T-helper 17 cell (primary cell): ENCODE measurements around the gene GSTT2. TPM values are rescaled to one million over a fixed set of nuclear protein-coding genes. Genes with fewer than 3 reads are reported as not detected.
A peak's percentile ranks its signal among the peaks of the same experiment; 100 is the strongest.
"Not testable (repeated sequence)": the region's sequence is repeated elsewhere in the genome, so short reads cannot be mapped to it uniquely, and the experiment has no call there.

Source experiments
- ATAC-seq: fragments of 150-1000 bp; cut with Tn5 transposase; 2 replicates; pipeline ENCODE4 v1.10.0; 2021; ENCODE audit warnings: mild to moderate bottlenecking, moderate library complexity
- DNase-seq, 3 donors: peaks; one replicate each; pipeline versions ENCODE4 v3.0.0 to v3.0.0-alpha.2; 2020 to 2021
- H3K9me3 ChIP-seq: one replicate; pipeline ENCODE4 v1.7.0; 2013; ENCODE audit warnings: low read length, mild to moderate bottlenecking; ENCODE audit not compliant: control insufficient read depth, poor library complexity, severe bottlenecking
- H3K27ac Mint-ChIP-seq: one replicate; pipeline ENCODE4 v1.8.0; 2022; ENCODE audit warnings: mild to moderate bottlenecking, moderate library complexity, mixed read lengths
- H3K27me3 Mint-ChIP-seq: one replicate; pipeline ENCODE4 v1.8.0; 2022; ENCODE audit warnings: mixed read lengths
- H3K36me3 Mint-ChIP-seq: one replicate; pipeline ENCODE4 v1.8.0; 2022; ENCODE audit warnings: low read depth, mixed read lengths
- H3K4me1 Mint-ChIP-seq: one replicate; pipeline ENCODE4 v1.8.0; 2022; ENCODE audit warnings: mild to moderate bottlenecking, mixed read lengths
- H3K4me3 Mint-ChIP-seq: one replicate; pipeline ENCODE4 v1.8.0; 2022; ENCODE audit warnings: mild to moderate bottlenecking, moderate library complexity, mixed read lengths
- total RNA-seq, 4 donors: library from RNA in 2 of 4; stranded (reverse) in 2 of 4; gene quantifications; one replicate each; pipeline ENCODE4 v1.2.3 and lab custom pipeline; 2022 to 2026

Gene GSTT2
- not detected for total RNA-seq
- total RNA-seq (lab: John Stamatoyannopoulos, UW), result 0 reads per million in 2 donors

GRCh38 chr22:23979557-23980240 is at the start of gene GSTT2:
GSTT2 (plus strand) TSS chr22:23980134.
- not testable (repeated sequence) for H3K27ac Mint-ChIP-seq, ATAC-seq, H3K27me3 Mint-ChIP-seq, H3K9me3 ChIP-seq, H3K4me3 Mint-ChIP-seq, H3K4me1 Mint-ChIP-seq, H3K36me3 Mint-ChIP-seq, DNase-seq

DNA sequence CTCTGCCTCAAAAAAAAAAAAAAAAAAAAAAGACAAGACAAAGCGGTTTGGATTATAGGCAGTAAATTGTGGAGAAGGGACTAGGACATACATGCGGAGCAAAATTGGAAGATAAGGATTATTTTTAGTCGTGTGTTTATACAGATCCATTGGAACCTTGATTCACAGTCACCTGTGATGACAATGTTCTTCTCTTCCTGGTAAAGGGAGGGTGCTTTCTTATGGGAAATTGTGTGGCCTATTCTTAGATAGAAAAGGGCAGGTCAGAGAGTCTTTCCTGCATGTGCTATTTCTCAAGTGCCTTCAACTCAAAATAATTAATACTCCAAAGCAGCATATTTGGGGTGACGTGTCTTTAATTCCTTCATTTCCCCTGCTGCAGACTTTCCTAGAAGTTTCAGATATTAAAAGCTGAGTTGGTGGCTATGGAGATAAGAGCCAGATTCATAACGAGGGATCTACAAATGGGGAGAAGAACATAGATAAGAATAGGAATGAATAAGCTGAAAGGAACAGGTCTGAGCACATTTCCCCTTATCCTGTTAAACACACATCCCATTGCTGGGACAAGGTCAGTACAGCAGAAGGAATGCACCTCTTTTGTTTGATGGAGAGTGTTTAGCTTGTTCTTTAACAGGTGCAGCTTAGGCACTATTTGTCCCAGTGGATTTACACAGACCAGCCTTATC is 41.5 kb upstream of the GSTT2 start:
- Mint-ChIP-seq H3K27me3 (peaks cover 17% of the 10 kb centered on the region), H3K27ac (no peak overlapping the region), H3K4me1 (no peaks in the 10 kb centered on the region), H3K36me3 (peaks cover 3% of the 10 kb centered on the region), H3K4me3 (no peak overlapping the region)
- DNase-seq (no peak), ATAC-seq (no peak)
- H3K9me3 ChIP-seq, result no peaks in the 10 kb centered on the region

GRCh38 chr22:23939017-23939357 is 40.9 kb upstream of the GSTT2 start:
- H3K4me3 Mint-ChIP-seq, result no peak overlapping the region
- ATAC-seq, result no peak
- peaks cover 3% of the 10 kb centered on the region for H3K36me3 Mint-ChIP-seq
- H3K27ac Mint-ChIP-seq, result no peak overlapping the region
- no peaks in the 10 kb centered on the region for H3K4me1 Mint-ChIP-seq
- no peak for DNase-seq
- H3K27me3 Mint-ChIP-seq, result peaks cover 17% of the 10 kb centered on the region
- no peaks in the 10 kb centered on the region for H3K9me3 ChIP-seq

- H3K27me3 Mint-ChIP-seq, result peaks cover 17% of the 10 kb centered on the region
- H3K4me1 Mint-ChIP-seq, H3K4me3 Mint-ChIP-seq, H3K9me3 ChIP-seq, H3K36me3 Mint-ChIP-seq, DNase-seq, ATAC-seq, H3K27ac Mint-ChIP-seq: not testable (repeated sequence)
Observed at GRCh38 chr22:23940166-23940565, 39.8 kb upstream of the GSTT2 start.

GRCh38 chr22:23947391-23947790 is 32.5 kb upstream of the GSTT2 start:
- ATAC-seq, H3K27me3 Mint-ChIP-seq, H3K36me3 Mint-ChIP-seq, H3K27ac Mint-ChIP-seq, H3K9me3 ChIP-seq, H3K4me3 Mint-ChIP-seq, H3K4me1 Mint-ChIP-seq, DNase-seq: not testable (repeated sequence)

GRCh38 chr22:23949764-23950163 is 30.2 kb upstream of the GSTT2 start:
- not testable (repeated sequence) for DNase-seq, H3K36me3 Mint-ChIP-seq, H3K27ac Mint-ChIP-seq, ATAC-seq, H3K27me3 Mint-ChIP-seq, H3K4me3 Mint-ChIP-seq, H3K9me3 ChIP-seq
- peaks cover 10% of the 10 kb centered on the region for H3K4me1 Mint-ChIP-seq

- H3K9me3 ChIP-seq, H3K27me3 Mint-ChIP-seq, DNase-seq, H3K36me3 Mint-ChIP-seq, ATAC-seq, H3K27ac Mint-ChIP-seq, H3K4me3 Mint-ChIP-seq: not testable (repeated sequence)
- H3K4me1 Mint-ChIP-seq, result peaks cover 11% of the 10 kb centered on the region
Observed at GRCh38 chr22:23951383-23951782, 28.6 kb upstream of the GSTT2 start.

GRCh38 chr22:23952794-23953405 is 27.0 kb upstream of the GSTT2 start:
- peaks cover 13% of the 10 kb centered on the region for H3K4me1 Mint-ChIP-seq
- peak overlapping the region; percentile 52 for H3K4me3 Mint-ChIP-seq
- H3K27ac Mint-ChIP-seq, result peak overlapping the region; percentile 45
- DNase-seq, H3K36me3 Mint-ChIP-seq, H3K9me3 ChIP-seq, H3K27me3 Mint-ChIP-seq, ATAC-seq: not testable (repeated sequence)

DNA sequence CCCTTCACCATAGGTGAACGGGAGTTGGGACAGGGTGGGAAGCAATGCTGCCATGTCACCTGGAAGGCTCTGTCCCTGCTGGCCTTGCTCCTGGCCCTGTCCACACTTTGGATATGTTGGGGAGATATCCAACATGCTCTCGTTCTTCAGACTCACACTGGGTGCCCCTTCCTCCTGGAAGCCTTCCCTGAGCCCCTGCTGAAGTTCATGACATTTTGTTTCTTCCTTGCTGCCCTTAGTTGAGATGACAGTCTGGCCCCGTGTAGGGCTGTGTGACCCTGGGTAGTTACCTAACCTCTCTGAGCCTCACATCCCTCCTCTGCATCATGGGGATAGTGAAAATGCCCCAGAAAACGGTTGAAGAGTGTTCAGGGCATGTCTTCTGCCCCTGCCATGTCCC is 26.4 kb upstream of the GSTT2 start:
- H3K4me3 Mint-ChIP-seq, H3K27ac Mint-ChIP-seq, H3K9me3 ChIP-seq, ATAC-seq, DNase-seq, H3K27me3 Mint-ChIP-seq, H3K36me3 Mint-ChIP-seq: not testable (repeated sequence)
- peaks cover 13% of the 10 kb centered on the region for H3K4me1 Mint-ChIP-seq

DNA sequence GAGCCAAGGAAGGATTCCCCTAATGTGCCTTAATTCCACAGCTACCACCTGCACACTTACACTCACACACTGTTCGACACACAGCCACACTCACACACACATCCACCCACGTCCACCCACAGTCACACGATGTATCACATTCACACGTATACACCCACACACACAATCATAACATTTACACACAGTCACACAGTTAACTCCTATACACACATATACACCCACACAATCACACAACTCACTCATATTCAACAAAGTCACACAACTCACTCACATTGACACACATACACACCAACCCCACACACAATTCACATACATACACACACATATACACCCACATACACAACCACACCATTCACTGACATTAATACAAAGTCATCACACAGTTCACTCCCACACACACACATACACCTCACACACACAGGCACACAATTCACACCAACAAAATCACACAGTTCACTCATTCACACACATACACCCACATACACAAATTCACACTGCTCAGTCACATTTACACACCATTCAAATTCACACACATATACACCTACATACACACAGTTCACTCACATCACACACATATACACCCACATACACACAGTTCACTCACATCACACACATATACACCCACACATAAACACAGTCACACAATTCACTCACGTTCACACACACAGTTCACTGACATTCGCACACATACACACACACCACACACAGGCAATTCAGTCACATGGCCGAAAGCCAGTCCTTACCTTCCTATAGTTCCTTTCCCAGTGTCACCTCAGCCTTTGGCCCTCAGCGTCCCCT is 25.5 kb upstream of the GSTT2 start:
- not testable (repeated sequence) for H3K9me3 ChIP-seq, DNase-seq, ATAC-seq, H3K27ac Mint-ChIP-seq, H3K36me3 Mint-ChIP-seq, H3K27me3 Mint-ChIP-seq, H3K4me3 Mint-ChIP-seq
- H3K4me1 Mint-ChIP-seq, result peaks cover 13% of the 10 kb centered on the region

DNA sequence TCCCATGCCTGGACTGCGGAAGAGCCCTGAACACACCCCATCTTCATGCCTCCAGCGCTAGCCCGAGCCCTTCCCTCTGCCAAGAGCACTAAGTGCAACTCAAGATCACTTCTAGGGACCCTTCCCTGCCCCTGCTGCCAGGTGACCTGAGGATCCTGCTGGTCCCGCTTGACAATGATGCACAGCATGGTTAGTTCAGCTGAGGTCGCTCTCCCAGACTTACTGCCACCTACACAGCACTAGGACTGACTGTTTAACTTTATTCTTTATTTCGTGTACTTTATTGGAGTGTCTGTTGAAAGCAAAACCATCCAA is 25.0 kb upstream of the GSTT2 start:
- not testable (repeated sequence) for H3K27me3 Mint-ChIP-seq, H3K36me3 Mint-ChIP-seq, ATAC-seq, H3K27ac Mint-ChIP-seq, H3K9me3 ChIP-seq, H3K4me3 Mint-ChIP-seq, DNase-seq
- H3K4me1 Mint-ChIP-seq, result peaks cover 13% of the 10 kb centered on the region

DNA sequence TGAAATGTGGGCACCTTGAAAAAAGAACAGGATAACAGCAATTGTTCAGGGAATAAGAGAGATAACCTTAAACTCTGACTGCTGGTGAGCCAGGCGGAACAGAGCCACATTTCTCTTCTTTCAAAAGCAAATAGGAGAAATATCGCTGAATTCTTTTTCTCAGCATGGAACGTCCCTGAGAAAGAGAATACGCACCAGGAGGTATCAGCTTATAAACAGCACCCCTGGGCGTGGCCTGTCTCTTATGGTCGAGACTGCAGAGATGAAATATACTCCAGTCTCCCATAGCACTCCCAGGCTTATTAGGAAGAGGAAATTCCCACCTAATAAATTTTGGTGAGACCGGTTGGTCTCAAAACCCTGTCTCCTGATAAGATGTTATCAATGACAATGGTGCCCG is 24.0 kb upstream of the GSTT2 start:
- not testable (repeated sequence) for DNase-seq, H3K27me3 Mint-ChIP-seq, H3K36me3 Mint-ChIP-seq, H3K4me3 Mint-ChIP-seq, H3K27ac Mint-ChIP-seq, H3K9me3 ChIP-seq, ATAC-seq
- H3K4me1 Mint-ChIP-seq, result peaks cover 13% of the 10 kb centered on the region

DNA sequence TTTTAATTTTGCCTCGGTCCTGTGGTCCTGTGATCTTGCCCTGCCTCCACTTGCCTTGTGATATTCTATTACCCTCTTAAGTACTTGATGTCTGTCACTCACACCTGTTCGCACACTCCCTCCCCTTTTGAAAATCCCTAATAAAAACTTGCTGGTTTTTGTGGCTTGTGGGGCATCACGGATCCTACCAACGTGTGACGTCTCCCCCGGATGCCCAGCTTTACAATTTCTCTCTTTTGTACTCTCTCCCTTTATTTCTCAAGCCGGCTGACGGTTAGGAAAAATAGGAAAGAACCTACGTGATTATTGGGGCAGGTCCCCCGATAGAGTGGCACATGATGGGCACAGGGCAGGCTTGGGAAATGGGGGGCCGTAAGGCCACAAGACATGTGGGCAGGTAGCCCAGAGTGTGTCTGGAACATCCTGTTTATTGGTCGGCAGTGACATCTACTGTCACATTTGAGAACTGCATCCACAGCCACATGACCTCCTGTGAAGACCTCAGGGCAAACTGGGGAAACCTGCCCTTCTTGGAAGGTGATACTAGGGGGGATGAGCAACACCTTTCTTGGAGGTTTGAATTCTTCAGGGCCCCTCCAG is 23.5 kb upstream of the GSTT2 start:
- H3K27ac Mint-ChIP-seq, H3K4me3 Mint-ChIP-seq, H3K36me3 Mint-ChIP-seq, H3K27me3 Mint-ChIP-seq, H3K9me3 ChIP-seq: not testable (repeated sequence)
- peaks cover 13% of the 10 kb centered on the region for H3K4me1 Mint-ChIP-seq
- peak; percentile 40 to 74 (median 57) for DNase-seq
- peak; percentile 91 for ATAC-seq
